Cardiac fibroblast (primary cell): Measurements from ENCODE around the gene SMIM12.
A peak's percentile ranks its signal among the peaks of the same experiment; 100 is the strongest.

Experiments used
- DNase-seq, 2 donors: peaks; one replicate each; pipeline versions ENCODE4 v3.0.0 to v3.0.0-alpha.2; 2010; ENCODE audit warnings: low read depth in 2 of 2
- H3K4me3 ChIP-seq, 2 donors: replicated peaks in 1 of 2; 1 replicate in 1 of 2; 2 replicates in 1 of 2; pipeline ENCODE4 v1.5.1; 2011; ENCODE audit warnings: low read depth in 2 of 2, low read length in 2 of 2, mild to moderate bottlenecking in 2 of 2, moderate library complexity in 1 of 2
- TF ChIP-seq, protein P1 (sequence below): IDR thresholded peaks from one replicate; pipeline ENCODE4 v1.5.1; 2011; ENCODE audit warnings: low read depth, mild to moderate bottlenecking, low read length, inconsistent platforms

SMIM12 gene

GRCh38 chr1:34869760-34870159, 10.2 kb upstream of the SMIM12 start:
- no peak for DNase-seq
- TF ChIP-seq, protein P1, sequence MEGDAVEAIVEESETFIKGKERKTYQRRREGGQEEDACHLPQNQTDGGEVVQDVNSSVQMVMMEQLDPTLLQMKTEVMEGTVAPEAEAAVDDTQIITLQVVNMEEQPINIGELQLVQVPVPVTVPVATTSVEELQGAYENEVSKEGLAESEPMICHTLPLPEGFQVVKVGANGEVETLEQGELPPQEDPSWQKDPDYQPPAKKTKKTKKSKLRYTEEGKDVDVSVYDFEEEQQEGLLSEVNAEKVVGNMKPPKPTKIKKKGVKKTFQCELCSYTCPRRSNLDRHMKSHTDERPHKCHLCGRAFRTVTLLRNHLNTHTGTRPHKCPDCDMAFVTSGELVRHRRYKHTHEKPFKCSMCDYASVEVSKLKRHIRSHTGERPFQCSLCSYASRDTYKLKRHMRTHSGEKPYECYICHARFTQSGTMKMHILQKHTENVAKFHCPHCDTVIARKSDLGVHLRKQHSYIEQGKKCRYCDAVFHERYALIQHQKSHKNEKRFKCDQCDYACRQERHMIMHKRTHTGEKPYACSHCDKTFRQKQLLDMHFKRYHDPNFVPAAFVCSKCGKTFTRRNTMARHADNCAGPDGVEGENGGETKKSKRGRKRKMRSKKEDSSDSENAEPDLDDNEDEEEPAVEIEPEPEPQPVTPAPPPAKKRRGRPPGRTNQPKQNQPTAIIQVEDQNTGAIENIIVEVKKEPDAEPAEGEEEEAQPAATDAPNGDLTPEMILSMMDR, result no peak

DNA sequence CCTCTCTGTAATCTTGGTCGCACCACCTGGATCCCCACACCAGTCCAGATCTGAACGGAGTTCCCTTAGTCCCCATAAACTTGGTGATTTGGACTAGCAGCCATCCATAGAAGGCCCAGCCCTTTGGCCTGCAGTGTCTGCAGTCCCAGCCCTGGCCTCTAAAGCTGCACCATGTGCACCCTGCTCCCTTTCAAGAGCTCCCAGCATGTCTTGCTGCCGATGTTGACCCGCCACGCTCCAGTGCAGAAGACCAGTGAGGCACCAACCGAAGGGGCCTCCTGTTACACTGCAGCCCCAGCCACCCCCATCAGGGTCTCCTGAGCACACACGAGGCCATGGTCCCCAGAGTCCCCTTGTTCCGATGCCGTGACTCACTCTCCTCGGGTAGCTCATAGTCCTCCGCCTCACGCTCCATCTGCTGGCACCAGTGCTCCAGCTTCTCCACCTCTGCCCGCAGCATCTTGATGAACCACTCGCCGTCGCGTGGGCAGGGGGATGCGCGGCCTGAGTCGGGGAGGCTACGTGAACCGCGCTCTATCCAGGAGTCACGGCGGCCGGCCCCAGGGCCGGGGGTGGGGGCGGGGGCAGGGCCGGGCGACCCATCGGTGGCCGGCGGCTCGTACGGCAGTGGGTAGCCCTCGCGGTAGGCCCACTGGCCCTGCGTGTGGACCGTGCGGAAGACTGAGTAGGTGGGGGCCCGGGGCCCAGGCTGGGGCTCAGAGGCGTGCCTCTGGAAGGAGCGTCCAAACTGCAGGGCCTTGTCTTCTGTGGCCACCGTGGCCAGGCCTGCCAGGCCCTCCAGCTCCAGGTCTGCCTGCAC, 8.9 kb upstream of the SMIM12 start:
- no peak overlapping the region for H3K4me3 ChIP-seq
- DNase-seq, result no peak
- TF ChIP-seq, protein P1, result no peak

More at GRCh38 chr1:34869760-34870159, 10.2 kb upstream of the SMIM12 start:
- H3K4me3 ChIP-seq, result no peak overlapping the region

- DNase-seq, result no peak
- H3K4me3 ChIP-seq, result no peak overlapping the region
- TF ChIP-seq, protein P1, result no peak
These were observed 7.9 kb upstream of the SMIM12 start for GRCh38 chr1:34867415-34867814.

DNA sequence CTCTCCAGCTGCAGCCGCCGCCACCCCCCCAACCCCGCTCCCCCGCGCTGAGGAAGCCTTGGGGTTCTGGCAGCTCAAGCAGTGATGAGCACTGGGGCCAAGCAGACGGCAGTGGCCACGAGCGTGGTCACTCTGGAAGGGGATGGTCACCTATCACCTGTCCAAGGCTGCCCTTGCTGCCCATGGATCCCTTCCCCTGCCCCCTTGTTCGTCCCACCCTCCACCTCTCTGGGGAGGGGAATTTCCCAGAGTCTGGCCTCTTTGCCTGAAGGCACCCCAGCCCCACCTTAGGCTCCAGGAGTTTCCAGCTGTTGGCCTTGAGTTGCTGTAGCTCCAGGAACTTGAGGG, 7.2 kb upstream of the SMIM12 start:
- H3K4me3 ChIP-seq, result peak overlapping the region; percentile 64 to 68
- TF ChIP-seq, protein P1, result no peak
- no peak for DNase-seq

GRCh38 chr1:34865981-34866761, 6.6 kb upstream of the SMIM12 start:
- peak overlapping the region; percentile 64 to 68 for H3K4me3 ChIP-seq
- TF ChIP-seq, protein P1, result peak; percentile 98
- DNase-seq, result peak; percentile 76 to 77

DNA sequence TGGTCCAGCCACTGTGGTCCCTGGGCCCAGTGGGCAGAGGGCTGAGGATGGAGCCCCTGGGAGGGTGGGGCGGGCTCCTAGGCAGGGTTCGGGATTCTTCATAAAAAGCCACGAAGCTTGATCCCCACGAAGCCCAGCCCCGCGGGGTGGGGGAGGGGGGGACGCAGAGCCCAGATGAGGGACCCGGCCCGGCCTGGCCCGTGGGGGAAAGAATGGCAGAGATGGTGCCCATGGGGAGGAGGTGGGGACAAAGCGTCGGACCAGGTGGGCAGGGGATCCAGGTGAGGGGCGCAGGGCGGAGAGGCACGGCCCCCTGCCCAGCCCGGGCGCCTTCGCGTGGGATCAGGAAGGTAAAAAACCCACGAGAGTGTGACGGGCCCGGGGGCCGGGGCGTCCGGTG, 6.0 kb upstream of the SMIM12 start:
- TF ChIP-seq, protein P1, result no peak

More for the DNA sequence above, 6.0 kb upstream of the SMIM12 start:
- DNase-seq, result no peak
- H3K4me3 ChIP-seq, result peak overlapping the region; percentile 64 to 68
